Measurements from ENCODE around the gene ADAP1. TPM values are rescaled to one million over a fixed set of nuclear protein-coding genes. Genes with fewer than 3 reads are reported as not detected.

ADAP1 gene
- total RNA-seq, 1 experiment from 2014 or later: 34.0 TPM

DNA sequence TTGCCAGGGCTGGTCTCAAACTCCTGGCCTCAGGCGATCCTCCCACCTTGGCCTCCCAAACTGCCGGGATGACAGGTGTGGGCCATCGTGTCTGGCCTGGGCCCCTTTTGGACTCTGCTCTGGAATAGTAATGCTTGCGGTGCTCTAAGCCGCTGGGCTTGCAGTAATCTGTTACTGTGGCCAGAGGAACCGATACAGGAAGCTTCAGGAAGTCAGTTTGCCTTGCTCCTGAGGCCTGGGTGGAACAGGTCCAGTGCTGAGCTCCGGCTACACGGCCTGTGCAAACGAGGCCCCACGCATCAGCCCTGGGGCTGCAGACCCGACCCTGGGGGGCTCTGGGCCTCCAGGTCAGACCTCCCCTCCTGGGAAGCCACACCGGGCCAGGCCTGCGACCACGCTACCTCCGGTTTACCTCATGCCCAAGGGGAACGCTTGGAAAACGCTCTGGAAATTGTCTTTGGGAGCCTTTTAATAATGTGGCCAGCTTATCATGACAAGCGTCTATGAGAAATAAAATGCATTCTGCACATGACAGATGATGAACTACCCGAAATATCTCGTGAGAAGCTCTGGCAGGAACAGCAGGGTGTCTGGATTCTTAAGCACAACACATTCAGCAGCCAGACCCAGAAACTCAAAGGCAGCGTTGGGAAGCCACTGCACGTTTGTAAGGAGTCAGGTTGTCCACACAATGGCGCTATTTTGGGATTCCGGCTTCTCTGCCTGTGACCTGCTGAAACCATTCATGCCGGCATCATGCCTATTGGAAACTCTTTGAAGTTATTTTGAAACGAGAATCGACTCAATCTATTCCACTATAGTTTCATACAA, 10.1 kb upstream of the ADAP1 start:
- Histone ChIP-seq H3K4me3 (replicated peaks in 1 of 2; ENCODE audit: low read depth in 1 of 2, low read length in 2 of 2) (no peak overlapping the region), H3K9ac (ENCODE audit: low read length) (no peak overlapping the region), H3K27me3 (ENCODE audit: insufficient read depth, low read length) (no peaks in the 10 kb centered on the region), H3K4me2 (ENCODE audit: low read length) (no peak overlapping the region), H3K9me2 (ENCODE audit: insufficient read depth) (no peaks in the 10 kb centered on the region), H3K9me3 (ENCODE audit: control insufficient read depth in 1 of 2, insufficient read depth in 1 of 2, low read depth in 1 of 2, low read length in 2 of 2) (no peaks in the 10 kb centered on the region), H3K27ac (ENCODE audit: low read depth, low read length) (no peak overlapping the region), H3K79me2 (ENCODE audit: insufficient read depth, low read length) (peaks cover 7% of the 10 kb centered on the region; the same call in 1 of the 2 replicates), H3K36me3 (ENCODE audit: control insufficient read depth in 1 of 2, insufficient read depth in 2 of 2, low read length in 2 of 2) (peaks cover 10 to 20% of the 10 kb centered on the region in 2 experiments; a peak in 3 of 4 replicates), H3K4me1 (ENCODE audit: control insufficient read depth in 1 of 2, insufficient read depth in 2 of 2, low read length in 2 of 2) (no peaks in the 10 kb centered on the region), H2AFZ (ENCODE audit: low read depth, low read length, poor library complexity, severe bottlenecking) (no peak overlapping the region), H4K20me1 (ENCODE audit: insufficient read depth) (no peaks in the 10 kb centered on the region)
- ChIA-PET CTCF (no interaction called here), RAD21 (ENCODE audit: low non-redundant PET in 1 of 2, low total read pairs in 2 of 2, uncharacterized antibody in 2 of 2, unreplicated experiment in 2 of 2) (no interaction called here), POLR2A (no interaction called here)
- BruUV-seq (replicated peaks): no TSS peak
- intact Hi-C loops (cut with micrococcal nuclease): no loop called here
- TF ChIP-seq, protein P1, sequence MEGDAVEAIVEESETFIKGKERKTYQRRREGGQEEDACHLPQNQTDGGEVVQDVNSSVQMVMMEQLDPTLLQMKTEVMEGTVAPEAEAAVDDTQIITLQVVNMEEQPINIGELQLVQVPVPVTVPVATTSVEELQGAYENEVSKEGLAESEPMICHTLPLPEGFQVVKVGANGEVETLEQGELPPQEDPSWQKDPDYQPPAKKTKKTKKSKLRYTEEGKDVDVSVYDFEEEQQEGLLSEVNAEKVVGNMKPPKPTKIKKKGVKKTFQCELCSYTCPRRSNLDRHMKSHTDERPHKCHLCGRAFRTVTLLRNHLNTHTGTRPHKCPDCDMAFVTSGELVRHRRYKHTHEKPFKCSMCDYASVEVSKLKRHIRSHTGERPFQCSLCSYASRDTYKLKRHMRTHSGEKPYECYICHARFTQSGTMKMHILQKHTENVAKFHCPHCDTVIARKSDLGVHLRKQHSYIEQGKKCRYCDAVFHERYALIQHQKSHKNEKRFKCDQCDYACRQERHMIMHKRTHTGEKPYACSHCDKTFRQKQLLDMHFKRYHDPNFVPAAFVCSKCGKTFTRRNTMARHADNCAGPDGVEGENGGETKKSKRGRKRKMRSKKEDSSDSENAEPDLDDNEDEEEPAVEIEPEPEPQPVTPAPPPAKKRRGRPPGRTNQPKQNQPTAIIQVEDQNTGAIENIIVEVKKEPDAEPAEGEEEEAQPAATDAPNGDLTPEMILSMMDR (IDR thresholded peaks at IDR 0.05 in 2 of 3, conservative IDR thresholded peaks at IDR 0.05 in 1 of 3; ENCODE audit: borderline replicate concordance in 1 of 3, insufficient read depth in 1 of 3, low read depth in 2 of 3, low read length in 2 of 3): peak in 2 of 3 experiments; percentile 5 to 40; a peak in 3 of 6 replicates
- no peak for TF ChIP-seq POLR2A (IDR thresholded peaks at IDR 0.05; ENCODE audit: borderline replicate concordance, extremely low read depth, insufficient read depth, insufficient read length)
- no peak for TF ChIP-seq FOSL1 (IDR thresholded peaks at IDR 0.05; ENCODE audit: low read depth)
- no peak for TF ChIP-seq POLR2AphosphoS5 (IDR thresholded peaks at IDR 0.05; ENCODE audit: low read depth, low read length)
- DNase-seq (ENCODE audit: low read depth, low spot score) (no peak), ATAC-seq (peak; percentile 46; the same call in 1 of the 2 replicates)
